Activated CD4-positive, alpha-beta T cell treated with anti-CD3 and anti-CD28 coated beads, Interleukin-2, amount 10 ng/mL, durations not matched to agents 24 days and 14 days (primary cell): ENCODE results near the gene WDR89. TPM values are rescaled to one million over a fixed set of nuclear protein-coding genes. Genes with fewer than 3 reads are reported as not detected.
A peak's percentile ranks its signal among the peaks of the same experiment; 100 is the strongest.

Experiments
- DNase-seq: peaks from one replicate; pipeline ENCODE4 v3.0.0; 2022
- H3K27ac Mint-ChIP-seq: one replicate; pipeline ENCODE4 v1.8.0; 2022; ENCODE audit warnings: mild to moderate bottlenecking, mixed read lengths
- H3K27me3 Mint-ChIP-seq: one replicate; pipeline ENCODE4 v1.8.0; 2022; ENCODE audit warnings: mixed read lengths
- H3K36me3 Mint-ChIP-seq: one replicate; pipeline ENCODE4 v1.8.0; 2022; ENCODE audit warnings: low read depth, mild to moderate bottlenecking, mixed read lengths
- H3K4me1 Mint-ChIP-seq: one replicate; pipeline ENCODE4 v1.8.0; 2021; ENCODE audit warnings: mixed read lengths
- H3K4me3 Mint-ChIP-seq: one replicate; pipeline ENCODE4 v1.8.0; 2022; ENCODE audit warnings: mild to moderate bottlenecking, moderate library complexity, mixed read lengths
- H3K9me3 Mint-ChIP-seq: one replicate; pipeline ENCODE4 v1.8.0; 2021; ENCODE audit warnings: mixed read lengths
- intact Hi-C: fragments of 100-400 bp; cut with micrococcal nuclease; formaldehyde crosslinking; loops from one replicate; pipeline ENCODE4 v1.15.1; 2023
- total RNA-seq: library from RNA; stranded (reverse); gene quantifications from 2 replicates; pipeline ENCODE4 v1.2.3, GENCODE V29; 2022

Gene WDR89
- total RNA-seq: 32.6 and 33.1 TPM in 2 replicates

GRCh38 chr14:63641473-63642228 is at the start of gene WDR89:
Gene WDR89, minus strand, starts transcription at chr14:63641871. Its CDS starts 41,929 bp downstream, at chr14:63599942.
- intact Hi-C loops: loop anchor here (1.0 to 5.0 kb wide), 7 partner anchors 85 to 899 kb away; partner anchors contain the start of genes HSPA2, MTHFD1 and PPP2R5E
- no peaks in the 10 kb centered on the region for H3K27me3 Mint-ChIP-seq

GRCh38 chr14:63689132-63689531 is 47.5 kb upstream of the WDR89 start:
- no peaks in the 10 kb centered on the region for H3K27me3 Mint-ChIP-seq
- no peak overlapping the region for H3K4me3 Mint-ChIP-seq
- intact Hi-C loops: no loop called here
- peaks cover 17% of the 10 kb centered on the region for H3K36me3 Mint-ChIP-seq
- H3K9me3 Mint-ChIP-seq: no peaks in the 10 kb centered on the region
- H3K27ac Mint-ChIP-seq: no peak overlapping the region
- DNase-seq: no peak
- peaks cover 2% of the 10 kb centered on the region for H3K4me1 Mint-ChIP-seq

More at GRCh38 chr14:63641473-63642228, at the start of gene WDR89:
- H3K9me3 Mint-ChIP-seq: peaks cover 5% of the 10 kb centered on the region
- H3K27ac Mint-ChIP-seq: peak within 1 kb of the TSS; percentile 93
- H3K4me3 Mint-ChIP-seq: peak within 1 kb of the TSS; percentile 86
- H3K4me1 Mint-ChIP-seq: peaks cover 24% of the 10 kb centered on the region
- peak; percentile 98 for DNase-seq
- H3K36me3 Mint-ChIP-seq: peaks cover 26% of the 10 kb centered on the region

- intact Hi-C loops: no loop called here
- H3K27ac Mint-ChIP-seq: no peak overlapping the region
- DNase-seq: no peak
- H3K27me3 Mint-ChIP-seq: no peaks in the 10 kb centered on the region
- no peaks in the 10 kb centered on the region for H3K9me3 Mint-ChIP-seq
- peaks cover 15% of the 10 kb centered on the region for H3K36me3 Mint-ChIP-seq
- peaks cover 2% of the 10 kb centered on the region for H3K4me1 Mint-ChIP-seq
- H3K4me3 Mint-ChIP-seq: no peak overlapping the region
These were observed 45.3 kb upstream of the WDR89 start for GRCh38 chr14:63686926-63687325.

GRCh38 chr14:63685401-63685800 is 43.7 kb upstream of the WDR89 start:
- intact Hi-C loops: no loop called here
- H3K27me3 Mint-ChIP-seq: no peaks in the 10 kb centered on the region
- H3K4me1 Mint-ChIP-seq: peaks cover 2% of the 10 kb centered on the region
- H3K9me3 Mint-ChIP-seq: no peaks in the 10 kb centered on the region
- peaks cover 14% of the 10 kb centered on the region for H3K36me3 Mint-ChIP-seq
- DNase-seq: no peak
- no peak overlapping the region for H3K27ac Mint-ChIP-seq
- no peak overlapping the region for H3K4me3 Mint-ChIP-seq

- DNase-seq: no peak
- Mint-ChIP-seq H3K36me3 (peaks cover 16% of the 10 kb centered on the region), H3K27me3 (no peaks in the 10 kb centered on the region), H3K4me1 (peaks cover 2% of the 10 kb centered on the region), H3K27ac (no peak overlapping the region), H3K9me3 (no peaks in the 10 kb centered on the region), H3K4me3 (no peak overlapping the region)
- intact Hi-C loops: no loop called here
These were observed 41.3 kb upstream of the WDR89 start for GRCh38 chr14:63682727-63683593.

- Mint-ChIP-seq H3K4me3 (no peak overlapping the region), H3K4me1 (no peaks in the 10 kb centered on the region), H3K27me3 (no peaks in the 10 kb centered on the region), H3K36me3 (peaks cover 14% of the 10 kb centered on the region), H3K27ac (no peak overlapping the region), H3K9me3 (no peaks in the 10 kb centered on the region)
- no peak for DNase-seq
- intact Hi-C loops: no loop called here
These were observed 36.9 kb upstream of the WDR89 start for GRCh38 chr14:63678536-63678935.

GRCh38 chr14:63677891-63678379 is 36.3 kb upstream of the WDR89 start:
- intact Hi-C loops: no loop called here
- Mint-ChIP-seq H3K4me1 (no peaks in the 10 kb centered on the region), H3K27me3 (no peaks in the 10 kb centered on the region), H3K27ac (no peak overlapping the region), H3K4me3 (no peak overlapping the region), H3K36me3 (peaks cover 12% of the 10 kb centered on the region), H3K9me3 (no peaks in the 10 kb centered on the region)
- no peak for DNase-seq

GRCh38 chr14:63676615-63677014 is 34.9 kb upstream of the WDR89 start:
- no peak overlapping the region for H3K27ac Mint-ChIP-seq
- no peak overlapping the region for H3K4me3 Mint-ChIP-seq
- H3K4me1 Mint-ChIP-seq: no peaks in the 10 kb centered on the region
- H3K27me3 Mint-ChIP-seq: no peaks in the 10 kb centered on the region
- intact Hi-C loops: no loop called here
- no peak for DNase-seq
- H3K36me3 Mint-ChIP-seq: peaks cover 9% of the 10 kb centered on the region
- no peaks in the 10 kb centered on the region for H3K9me3 Mint-ChIP-seq

GRCh38 chr14:63673886-63674497 is 32.3 kb upstream of the WDR89 start:
- intact Hi-C loops: no loop called here
- H3K27me3 Mint-ChIP-seq: no peaks in the 10 kb centered on the region
- no peak overlapping the region for H3K27ac Mint-ChIP-seq

GRCh38 chr14:63673255-63673654 is 31.6 kb upstream of the WDR89 start:
- DNase-seq: peak; percentile 45
- Mint-ChIP-seq H3K27ac (no peak overlapping the region), H3K4me1 (no peaks in the 10 kb centered on the region), H3K36me3 (peaks cover 2% of the 10 kb centered on the region), H3K4me3 (no peak overlapping the region), H3K27me3 (no peaks in the 10 kb centered on the region), H3K9me3 (no peaks in the 10 kb centered on the region)
- intact Hi-C loops: no loop called here

More at GRCh38 chr14:63673886-63674497, 32.3 kb upstream of the WDR89 start:
- Mint-ChIP-seq H3K9me3 (no peaks in the 10 kb centered on the region), H3K4me3 (no peak overlapping the region), H3K4me1 (no peaks in the 10 kb centered on the region), H3K36me3 (peaks cover 2% of the 10 kb centered on the region)
- DNase-seq: no peak

- intact Hi-C loops: no loop called here
- H3K4me3 Mint-ChIP-seq: no peak overlapping the region
- peaks cover 2% of the 10 kb centered on the region for H3K36me3 Mint-ChIP-seq
- H3K27me3 Mint-ChIP-seq: no peaks in the 10 kb centered on the region
- no peaks in the 10 kb centered on the region for H3K4me1 Mint-ChIP-seq
- DNase-seq: peak; percentile 42
- no peak overlapping the region for H3K27ac Mint-ChIP-seq
- no peaks in the 10 kb centered on the region for H3K9me3 Mint-ChIP-seq
These were observed 30.9 kb upstream of the WDR89 start for GRCh38 chr14:63672417-63673180.

- H3K4me3 Mint-ChIP-seq: no peak overlapping the region
- H3K4me1 Mint-ChIP-seq: no peaks in the 10 kb centered on the region
- DNase-seq: peak; percentile 38
- no peaks in the 10 kb centered on the region for H3K9me3 Mint-ChIP-seq
- no peak overlapping the region for H3K27ac Mint-ChIP-seq
- no peaks in the 10 kb centered on the region for H3K27me3 Mint-ChIP-seq
- H3K36me3 Mint-ChIP-seq: no peaks in the 10 kb centered on the region
- intact Hi-C loops: no loop called here
These were observed 30.3 kb upstream of the WDR89 start for GRCh38 chr14:63671987-63672386.

- H3K27me3 Mint-ChIP-seq: no peaks in the 10 kb centered on the region
- H3K27ac Mint-ChIP-seq: no peak overlapping the region
- H3K9me3 Mint-ChIP-seq: no peaks in the 10 kb centered on the region
- no peaks in the 10 kb centered on the region for H3K4me1 Mint-ChIP-seq
- no peak overlapping the region for H3K4me3 Mint-ChIP-seq
- no peaks in the 10 kb centered on the region for H3K36me3 Mint-ChIP-seq
- no peak for DNase-seq
- intact Hi-C loops: no loop called here
These were observed 29.0 kb upstream of the WDR89 start for GRCh38 chr14:63670692-63671091.
